ENCODE measurements around the gene CLDN14.

- no peak for TF ChIP-seq CTCF (IDR thresholded peaks at IDR 0.05)
- no peak for TF ChIP-seq POLR2A (IDR thresholded peaks at IDR 0.05)
- no peak for TF ChIP-seq POLR2AphosphoS5 (IDR thresholded peaks at IDR 0.05)
Observed at GRCh38 chr21:36502365-36502764, 22.4 kb upstream of the CLDN14 start.
